PC-3 (cell line): ENCODE measurements around the gene SRM. TPM values are rescaled to one million over a fixed set of nuclear protein-coding genes. Genes with fewer than 3 reads are reported as not detected.

ENCODE experiments used
- ATAC-seq: fragments of 200-7000 bp; cut with Tn5 transposase; 2 replicates; pipeline ENCODE4 v1.9.1; 2020; ENCODE audit warnings: mild to moderate bottlenecking, moderate library complexity
- BruUV-seq: library from RNA; stranded (reverse); fragments of 400-500 nt; replicated peaks from 2 replicates; lab custom pipeline; 2021; lab: Mats Ljungman, UMichigan
- CTCF ChIA-PET: fragments of 300-600 bp; sonication (Branson Sonifier 250); formaldehyde crosslinking; loops from one replicate; lab custom pipeline; 2022; ENCODE audit warnings: antibody characterized with exemption; lab: Charles Lee
- POLR2A ChIA-PET: fragments of 300-600 bp; sonication (Branson Sonifier 250); formaldehyde crosslinking; loops from one replicate; lab custom pipeline; 2022; ENCODE audit warnings: antibody characterized with exemption; ENCODE audit not compliant: unreplicated experiment; lab: Charles Lee
- DNase-seq: peaks from one replicate; pipeline ENCODE4 v3.0.0-alpha.2; 2015
- H2AFZ ChIP-seq: fragments of 300-600 bp; sonication (generic); 2 replicates; pipeline ENCODE4 v1.6.0; 2016; ENCODE audit warnings: antibody characterized with exemption, low read length
- H3F3A ChIP-seq: fragments of 300-600 bp; sonication (generic); one replicate; pipeline ENCODE4 v1.6.0; 2017; ENCODE audit warnings: antibody characterized with exemption, low read length, control low read depth, mild to moderate bottlenecking; ENCODE audit not compliant: unreplicated experiment
- H3K27ac ChIP-seq: fragments of 300-600 bp; sonication (generic); 2 replicates; pipeline ENCODE4 v1.5.1; 2016; ENCODE audit warnings: mild to moderate bottlenecking, low read length
- H3K27me3 ChIP-seq: fragments of 300-600 bp; sonication (generic); 2 replicates; pipeline ENCODE4 v1.6.1; 2016; ENCODE audit warnings: low read length, mixed read lengths
- H3K36me3 ChIP-seq: fragments of 300-600 bp; sonication (generic); 2 replicates; pipeline ENCODE4 v1.6.1; 2016; ENCODE audit warnings: low read depth, mixed run types, low read length, mixed read lengths
- H3K4me1 ChIP-seq: fragments of 300-600 bp; sonication (generic); 2 replicates; pipeline ENCODE4 v1.5.1; 2016; ENCODE audit warnings: low read length; ENCODE audit not compliant: insufficient read depth
- H3K4me2 ChIP-seq: fragments of 300-600 bp; sonication (generic); 2 replicates; pipeline ENCODE4 v1.6.0; 2016; ENCODE audit warnings: low read length
- H3K4me3 ChIP-seq: fragments of 300-600 bp; sonication (generic); 2 replicates; pipeline ENCODE4 v1.5.1; 2016; ENCODE audit warnings: mild to moderate bottlenecking, low read length, mixed read lengths
- H3K79me2 ChIP-seq: fragments of 300-600 bp; sonication (generic); 2 replicates; pipeline ENCODE4 v1.6.1; 2017; ENCODE audit warnings: low read length, mixed read lengths
- H3K9ac ChIP-seq: fragments of 300-600 bp; sonication (generic); 2 replicates; pipeline ENCODE4 v1.6.0; 2016; ENCODE audit warnings: mild to moderate bottlenecking, low read length
- H3K9me2 ChIP-seq: fragments of 300-600 bp; sonication (generic); replicated peaks from 2 replicates; pipeline ENCODE4 v1.6.1; 2016; ENCODE audit warnings: mixed run types, low read length, mixed read lengths
- H3K9me3 ChIP-seq: fragments of 300-600 bp; sonication (generic); 2 replicates; pipeline ENCODE4 v1.6.1; 2016; ENCODE audit warnings: low read length, mixed read lengths
- H4K20me1 ChIP-seq: fragments of 300-600 bp; sonication (generic); 2 replicates; pipeline ENCODE4 v1.6.1; 2016; ENCODE audit warnings: low read length, mixed read lengths
- EZH2 ChIP-seq: fragments of 300-600 bp; sonication (generic); IDR thresholded peaks from one replicate; pipeline ENCODE4 v1.6.1; 2017; ENCODE audit warnings: antibody characterized with exemption, mild to moderate bottlenecking, low read length; ENCODE audit not compliant: unreplicated experiment
- EZH2phosphoT487 ChIP-seq: fragments of 300-600 bp; sonication (generic); IDR thresholded peaks from 2 replicates; pipeline ENCODE4 v1.6.1; 2018; ENCODE audit warnings: mild to moderate bottlenecking, antibody characterized with exemption, low read length, borderline replicate concordance
- intact Hi-C: fragments of 100-400 bp; cut with micrococcal nuclease; formaldehyde crosslinking; loops from 2 replicates; pipeline ENCODE4 v1.9.0; 2023
- total RNA-seq: library from RNA; depleted of rRNA; stranded (reverse); fragments of >200 nt; gene quantifications from 2 replicates; pipeline ENCODE4 v1.2.3, GENCODE V29; 2014
- TF ChIP-seq, protein P1 (sequence below): fragments of 300-600 bp; sonication (generic); conservative IDR thresholded peaks from 2 replicates; pipeline ENCODE4 v1.5.1; 2017; ENCODE audit warnings: antibody characterized with exemption, low read depth, mild to moderate bottlenecking, low read length

The SRM gene
- total RNA-seq, 1 experiment from 2014 or later, result 151 TPM

DNA sequence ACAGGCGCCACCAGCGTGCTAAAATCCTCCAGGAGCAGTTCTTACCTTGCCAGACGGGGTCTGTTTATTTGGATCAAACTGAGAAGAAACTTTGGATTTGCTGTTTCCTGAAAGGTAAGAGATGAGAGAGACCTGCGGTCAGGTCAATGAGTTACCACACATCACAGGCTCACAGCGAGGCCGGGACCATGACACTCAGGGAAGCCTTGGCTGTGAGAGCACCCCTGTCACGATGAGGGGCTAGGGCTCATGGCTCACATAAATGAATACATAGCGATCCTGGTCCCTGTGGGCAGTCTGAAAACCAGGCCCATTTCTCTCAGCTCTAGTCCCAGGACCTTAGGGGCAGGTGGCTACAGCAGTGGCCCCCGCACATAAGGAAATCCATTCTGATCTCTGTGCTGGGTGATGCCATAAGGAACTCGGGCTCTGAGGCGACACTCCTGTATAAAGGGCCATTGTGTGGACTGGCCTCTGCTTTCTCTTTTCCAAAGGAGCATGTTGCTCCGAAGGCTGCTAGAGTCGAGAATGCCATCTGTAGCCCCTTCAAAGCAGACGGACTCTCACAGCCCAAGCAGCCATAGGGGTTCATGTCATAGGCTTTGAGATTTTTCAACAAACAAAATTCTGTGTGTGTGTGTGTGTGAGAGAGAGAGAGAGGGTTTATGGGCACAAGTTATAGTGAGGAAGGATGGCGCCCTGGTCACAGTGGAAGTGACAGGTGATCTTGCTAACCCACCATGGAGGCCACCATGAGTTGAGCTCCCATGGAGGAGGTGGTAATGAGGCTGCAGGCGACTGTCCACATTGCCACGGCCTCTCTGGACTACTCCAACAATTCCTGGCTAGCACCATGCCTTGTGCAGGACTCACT is 9.0 kb upstream of the SRM start:
- CTCF ChIA-PET, result no interaction called here
- POLR2A ChIA-PET, result no interaction called here

DNA sequence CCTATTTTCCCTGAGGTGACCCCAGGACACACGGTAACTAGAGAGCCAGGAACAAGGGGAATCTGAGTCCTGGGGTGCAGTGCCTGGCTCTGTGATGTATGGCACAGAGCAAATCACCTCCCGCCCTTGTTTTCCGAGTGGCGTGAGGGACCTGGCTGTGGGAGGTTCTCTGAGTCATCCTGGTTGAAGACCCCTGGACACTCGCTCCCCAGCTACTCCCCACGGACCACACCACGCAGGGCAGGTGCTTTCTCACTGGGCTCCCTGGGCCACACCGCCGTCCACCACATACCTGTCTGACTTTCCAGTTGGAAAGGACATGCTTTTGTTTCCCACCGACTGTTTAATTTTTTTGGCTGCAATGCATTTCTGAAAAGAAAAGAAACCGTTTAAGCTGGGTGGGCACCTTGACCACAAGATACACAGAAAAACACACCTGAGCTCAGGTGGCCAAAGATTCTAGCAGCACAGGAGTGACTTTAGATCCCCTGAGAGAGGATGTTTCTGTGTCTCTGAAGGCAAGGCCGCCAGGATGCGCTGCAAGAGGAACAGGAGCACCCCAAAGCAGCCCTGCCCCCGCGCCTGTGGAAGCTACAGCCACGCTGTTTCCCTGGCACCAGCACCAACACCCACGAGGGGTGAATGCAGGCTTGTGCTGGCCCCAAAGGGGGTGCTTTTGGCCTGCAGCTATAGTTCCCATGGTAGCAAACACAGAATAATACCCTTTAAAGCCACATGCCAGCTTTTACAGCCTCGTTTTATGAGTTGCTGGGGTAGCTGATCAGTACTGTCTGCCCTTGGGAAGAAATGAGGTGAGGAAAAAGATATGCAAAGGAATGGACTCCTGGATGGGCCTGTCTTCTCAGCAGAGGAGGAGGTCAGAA is 8.1 kb upstream of the SRM start:
- no peaks in the 10 kb centered on the region for H3K4me1 ChIP-seq

More for the DNA sequence above, 9.0 kb upstream of the SRM start:
- Histone ChIP-seq H3K9me2 (no peaks in the 10 kb centered on the region), H3K4me1 (no peaks in the 10 kb centered on the region), H3K27me3 (no peaks in the 10 kb centered on the region), H3K27ac (no peak overlapping the region), H3K9ac (no peak overlapping the region), H3K4me2 (no peak overlapping the region), H3F3A (no peaks in the 10 kb centered on the region), H2AFZ (no peak overlapping the region), H3K79me2 (no peaks in the 10 kb centered on the region), H3K9me3 (no peaks in the 10 kb centered on the region), H4K20me1 (no peaks in the 10 kb centered on the region), H3K36me3 (peaks cover 60% of the 10 kb centered on the region), H3K4me3 (no peak overlapping the region)
- no peak for TF ChIP-seq EZH2
- TF ChIP-seq, protein P1, sequence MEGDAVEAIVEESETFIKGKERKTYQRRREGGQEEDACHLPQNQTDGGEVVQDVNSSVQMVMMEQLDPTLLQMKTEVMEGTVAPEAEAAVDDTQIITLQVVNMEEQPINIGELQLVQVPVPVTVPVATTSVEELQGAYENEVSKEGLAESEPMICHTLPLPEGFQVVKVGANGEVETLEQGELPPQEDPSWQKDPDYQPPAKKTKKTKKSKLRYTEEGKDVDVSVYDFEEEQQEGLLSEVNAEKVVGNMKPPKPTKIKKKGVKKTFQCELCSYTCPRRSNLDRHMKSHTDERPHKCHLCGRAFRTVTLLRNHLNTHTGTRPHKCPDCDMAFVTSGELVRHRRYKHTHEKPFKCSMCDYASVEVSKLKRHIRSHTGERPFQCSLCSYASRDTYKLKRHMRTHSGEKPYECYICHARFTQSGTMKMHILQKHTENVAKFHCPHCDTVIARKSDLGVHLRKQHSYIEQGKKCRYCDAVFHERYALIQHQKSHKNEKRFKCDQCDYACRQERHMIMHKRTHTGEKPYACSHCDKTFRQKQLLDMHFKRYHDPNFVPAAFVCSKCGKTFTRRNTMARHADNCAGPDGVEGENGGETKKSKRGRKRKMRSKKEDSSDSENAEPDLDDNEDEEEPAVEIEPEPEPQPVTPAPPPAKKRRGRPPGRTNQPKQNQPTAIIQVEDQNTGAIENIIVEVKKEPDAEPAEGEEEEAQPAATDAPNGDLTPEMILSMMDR, result no peak
- TF ChIP-seq EZH2phosphoT487, result no peak
- no peak for ATAC-seq
- no TSS peak for BruUV-seq
- no peak for DNase-seq
- intact Hi-C loops, result no loop called here

More for the DNA sequence above, 8.1 kb upstream of the SRM start:
- Histone ChIP-seq H3K27ac (no peak overlapping the region), H3K9me2 (no peaks in the 10 kb centered on the region), H3K36me3 (peaks cover 59% of the 10 kb centered on the region), H3F3A (no peaks in the 10 kb centered on the region), H3K27me3 (no peaks in the 10 kb centered on the region), H3K9ac (no peak overlapping the region), H4K20me1 (no peaks in the 10 kb centered on the region), H3K4me3 (no peak overlapping the region), H2AFZ (no peak overlapping the region), H3K79me2 (no peaks in the 10 kb centered on the region), H3K9me3 (no peaks in the 10 kb centered on the region), H3K4me2 (no peak overlapping the region)
- ATAC-seq (no peak), DNase-seq (no peak)
- ChIA-PET CTCF (no interaction called here), POLR2A (no interaction called here)
- TF ChIP-seq, protein P1, result no peak
- no peak for TF ChIP-seq EZH2
- TF ChIP-seq EZH2phosphoT487, result no peak
- intact Hi-C loops, result no loop called here
- no TSS peak for BruUV-seq
